ENCODE measurements around the gene GPD1L.
A peak's percentile ranks its signal among the peaks of the same experiment; 100 is the strongest.

The GPD1L gene

DNA sequence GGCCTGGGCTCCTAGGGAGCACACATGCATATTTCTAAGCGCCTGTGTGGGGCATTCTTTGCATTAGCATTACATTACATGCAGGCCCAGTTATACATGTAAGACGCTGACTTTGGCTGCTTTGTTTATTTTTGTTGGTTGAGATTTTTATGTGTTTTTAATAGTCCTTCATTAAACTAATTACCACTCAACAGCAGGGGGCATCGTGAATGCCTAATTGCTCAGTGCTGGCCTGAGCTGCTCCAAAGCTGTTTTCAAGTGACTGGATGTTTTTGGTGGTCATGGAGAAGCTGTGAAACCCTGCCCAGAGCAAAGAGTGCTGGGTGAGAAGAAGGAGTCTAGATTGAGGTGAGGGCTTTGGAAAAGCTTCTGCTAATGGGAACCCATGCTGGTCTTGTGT, 41.5 kb downstream of the GPD1L start:
- TF ChIP-seq, protein P1, sequence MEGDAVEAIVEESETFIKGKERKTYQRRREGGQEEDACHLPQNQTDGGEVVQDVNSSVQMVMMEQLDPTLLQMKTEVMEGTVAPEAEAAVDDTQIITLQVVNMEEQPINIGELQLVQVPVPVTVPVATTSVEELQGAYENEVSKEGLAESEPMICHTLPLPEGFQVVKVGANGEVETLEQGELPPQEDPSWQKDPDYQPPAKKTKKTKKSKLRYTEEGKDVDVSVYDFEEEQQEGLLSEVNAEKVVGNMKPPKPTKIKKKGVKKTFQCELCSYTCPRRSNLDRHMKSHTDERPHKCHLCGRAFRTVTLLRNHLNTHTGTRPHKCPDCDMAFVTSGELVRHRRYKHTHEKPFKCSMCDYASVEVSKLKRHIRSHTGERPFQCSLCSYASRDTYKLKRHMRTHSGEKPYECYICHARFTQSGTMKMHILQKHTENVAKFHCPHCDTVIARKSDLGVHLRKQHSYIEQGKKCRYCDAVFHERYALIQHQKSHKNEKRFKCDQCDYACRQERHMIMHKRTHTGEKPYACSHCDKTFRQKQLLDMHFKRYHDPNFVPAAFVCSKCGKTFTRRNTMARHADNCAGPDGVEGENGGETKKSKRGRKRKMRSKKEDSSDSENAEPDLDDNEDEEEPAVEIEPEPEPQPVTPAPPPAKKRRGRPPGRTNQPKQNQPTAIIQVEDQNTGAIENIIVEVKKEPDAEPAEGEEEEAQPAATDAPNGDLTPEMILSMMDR (IDR thresholded peaks at IDR 0.05; ENCODE audit: borderline replicate concordance, insufficient read depth, low read depth, low read length), result no peak
- no peak overlapping the region for H3K4me3 ChIP-seq (ENCODE audit: low read depth, low read length)

DNA sequence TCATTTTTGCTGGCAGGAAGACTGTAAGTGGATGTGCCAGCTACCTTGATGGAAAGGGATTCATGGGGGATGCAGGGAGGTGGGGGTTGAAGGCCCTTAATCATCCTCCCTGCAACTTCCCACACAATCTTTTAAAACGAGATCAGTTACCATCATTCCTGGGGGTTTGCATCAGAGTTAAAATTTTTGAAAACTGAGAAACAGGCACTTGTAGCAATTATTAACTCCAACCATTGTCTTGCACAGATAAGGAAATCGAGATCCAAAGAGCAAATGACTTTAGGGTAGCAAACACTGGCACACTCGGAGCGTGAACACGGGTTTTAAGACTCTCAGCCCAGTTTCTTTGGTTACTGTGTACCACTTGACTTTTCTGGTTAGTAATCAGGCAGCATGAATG, 41.9 kb downstream of the GPD1L start:
- TF ChIP-seq, protein P1 (IDR thresholded peaks at IDR 0.05; ENCODE audit: borderline replicate concordance, insufficient read depth, low read depth, low read length), result no peak
- no peak overlapping the region for H3K4me3 ChIP-seq (ENCODE audit: low read depth, low read length)

DNA sequence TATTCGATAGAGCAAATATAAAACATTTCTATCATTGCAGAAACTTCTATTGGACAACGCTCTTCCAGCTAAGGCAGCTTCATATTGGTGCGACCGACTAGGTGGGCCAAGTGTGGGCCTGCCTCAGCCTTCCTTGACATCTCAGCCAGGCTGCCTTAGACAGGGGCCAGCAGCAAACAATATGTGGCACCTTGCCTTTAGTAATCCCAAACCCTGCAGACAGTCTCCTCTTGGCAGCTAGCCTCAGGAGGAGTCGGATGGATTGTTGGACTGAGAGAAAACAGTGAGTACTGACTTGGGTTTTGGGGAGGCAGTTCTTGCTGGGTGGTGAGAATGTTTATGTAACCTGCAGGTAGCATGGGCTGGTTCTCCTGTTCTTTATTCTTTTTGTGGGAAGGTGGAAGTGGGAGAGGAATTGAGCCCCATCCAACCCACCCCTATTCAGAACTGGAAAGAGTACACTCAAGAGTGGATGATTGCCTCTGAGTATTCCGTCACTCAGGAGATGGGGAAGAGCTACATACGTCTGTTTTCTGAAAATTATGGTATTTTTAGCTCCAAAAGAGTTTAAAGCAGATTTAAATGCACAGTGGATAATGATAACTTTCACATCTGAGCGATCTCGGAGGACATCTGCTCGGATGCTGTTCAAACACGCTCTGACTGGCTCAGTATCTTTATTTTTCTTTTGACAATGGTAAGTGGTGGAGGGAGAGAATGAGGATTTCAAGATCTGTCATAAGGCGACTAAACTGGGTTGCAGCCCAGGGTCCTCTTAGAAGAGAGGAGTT, 47.2 kb downstream of the GPD1L start:
- no peak overlapping the region for H3K4me3 ChIP-seq (ENCODE audit: low read depth, low read length)
- TF ChIP-seq, protein P1 (IDR thresholded peaks at IDR 0.05; ENCODE audit: borderline replicate concordance, insufficient read depth, low read depth, low read length), result no peak

DNA sequence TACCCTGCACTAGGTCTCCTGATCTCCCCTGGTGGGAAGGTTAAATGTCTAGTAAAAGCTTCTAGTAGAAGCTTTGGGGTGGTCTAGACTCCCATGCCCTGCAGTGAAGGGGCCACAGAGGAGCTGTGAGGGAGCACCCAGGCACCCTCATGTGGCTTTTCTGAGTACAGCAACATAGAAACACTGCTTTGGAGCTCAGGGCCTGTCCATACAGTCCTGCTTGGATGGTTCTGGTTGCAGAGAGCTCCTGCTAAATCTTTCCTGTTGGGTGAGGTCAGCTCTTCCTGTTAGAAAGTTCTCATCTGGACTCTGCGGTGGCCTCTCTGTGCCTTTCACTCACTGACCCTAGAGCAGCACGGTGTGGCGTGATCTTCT, 47.8 kb downstream of the GPD1L start:
- no peak overlapping the region for H3K4me3 ChIP-seq (ENCODE audit: low read depth, low read length)
- TF ChIP-seq, protein P1 (IDR thresholded peaks at IDR 0.05; ENCODE audit: borderline replicate concordance, insufficient read depth, low read depth, low read length), result peak; percentile 35; the same call in 1 of the 2 replicates

DNA sequence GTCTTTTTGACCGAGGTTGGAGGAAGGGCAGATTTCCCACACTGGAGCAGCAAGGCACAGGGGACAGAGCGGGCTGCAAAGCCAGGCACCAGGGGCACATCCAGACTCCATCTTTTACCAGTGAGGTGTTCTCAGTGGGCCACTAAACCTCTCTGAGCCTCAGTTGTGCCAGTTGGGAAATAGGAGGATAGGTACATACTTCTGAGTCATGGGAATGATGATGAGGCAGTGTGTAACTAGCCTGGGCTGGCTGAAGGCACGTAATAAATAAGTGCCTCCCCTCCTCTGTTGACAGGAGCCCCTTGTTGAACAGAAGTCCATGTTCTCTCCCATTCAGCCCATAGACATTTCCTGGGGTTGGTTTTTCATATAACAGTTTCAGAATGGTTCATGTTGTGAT, 48.7 kb downstream of the GPD1L start:
- H3K4me3 ChIP-seq (ENCODE audit: low read depth, low read length), result no peak overlapping the region
- TF ChIP-seq, protein P1 (IDR thresholded peaks at IDR 0.05; ENCODE audit: borderline replicate concordance, insufficient read depth, low read depth, low read length), result no peak

DNA sequence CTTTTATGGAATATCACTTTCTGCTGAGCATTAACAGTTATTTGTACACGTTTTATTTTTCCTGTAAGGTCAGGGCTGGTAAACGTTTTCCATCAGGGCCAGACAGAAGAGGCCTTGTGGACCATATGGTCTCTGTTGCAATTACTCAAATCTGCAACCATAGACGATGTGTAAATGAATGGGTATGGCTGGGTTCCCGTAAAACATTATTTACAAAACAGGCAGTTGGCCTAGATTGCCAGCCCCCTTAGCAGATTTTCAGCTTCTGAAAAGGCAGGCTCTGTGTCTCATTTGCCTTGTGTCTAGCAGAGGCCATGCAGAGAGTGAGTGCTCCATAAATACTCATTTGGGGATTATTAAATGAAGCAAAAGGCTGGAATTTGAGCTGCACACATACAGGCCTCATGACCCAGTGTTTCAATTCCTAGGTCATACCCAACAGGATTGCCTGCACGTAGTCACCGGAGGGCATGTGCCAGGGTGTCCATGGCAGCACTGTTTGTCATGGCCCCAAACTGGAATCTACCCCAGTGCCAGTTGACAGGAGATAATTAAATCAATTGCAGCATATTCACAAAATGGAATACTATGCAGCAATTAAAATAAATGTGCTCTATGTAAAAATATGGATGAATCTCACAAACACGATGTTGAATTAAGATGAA, 51.3 kb downstream of the GPD1L start:
- no peak overlapping the region for H3K4me3 ChIP-seq (ENCODE audit: low read depth, low read length)
- TF ChIP-seq, protein P1 (IDR thresholded peaks at IDR 0.05; ENCODE audit: borderline replicate concordance, insufficient read depth, low read depth, low read length), result no peak

Data from GM12875 (cell line).